HepG2 (cell line): Measurements from ENCODE around the gene VSNL1. TPM values are rescaled to one million over a fixed set of nuclear protein-coding genes. Genes with fewer than 3 reads are reported as not detected.

Experiments
- DMAP1 ChIP-seq: IDR thresholded peaks from 2 replicates; pipeline ENCODE4 v1.6.1; 2016
- GMEB2 ChIP-seq: IDR thresholded peaks from 2 replicates; pipeline ENCODE4 v1.6.1; 2016; ENCODE audit warnings: missing biosample characterization, missing genetic modification reagents, low read depth
- JDP2 ChIP-seq: sonication (generic); formaldehyde crosslinking; IDR thresholded peaks from 2 replicates; pipeline ENCODE4 v1.8.1; 2022; ENCODE audit warnings: missing genetic modification reagents, borderline replicate concordance
- KLF12 ChIP-seq: sonication (generic); formaldehyde crosslinking; IDR thresholded peaks from 2 replicates; pipeline ENCODE4 v1.4.0; 2020; ENCODE audit warnings: missing genetic modification reagents, borderline replicate concordance
- MAF1 ChIP-seq: sonication (generic); formaldehyde crosslinking; IDR thresholded peaks from 2 replicates; pipeline ENCODE4 v1.5.0; 2020; ENCODE audit warnings: missing genetic modification reagents, borderline replicate concordance
- MYPOP ChIP-seq: sonication (generic); formaldehyde crosslinking; IDR thresholded peaks from 2 replicates; pipeline ENCODE4 v1.8.1; 2023; ENCODE audit warnings: mild to moderate bottlenecking, moderate library complexity, missing genetic modification reagents
- REST ChIP-seq, 2 experiments: IDR thresholded peaks; 2 replicates each; pipeline ENCODE4 v1.6.1; 2011 to 2012; ENCODE audit warnings: low read length in 2 of 2, borderline replicate concordance in 1 of 2, low read depth in 1 of 2, mild to moderate bottlenecking in 1 of 2, moderate library complexity in 1 of 2
- RXRA ChIP-seq: sonication (generic); formaldehyde crosslinking; IDR thresholded peaks from 2 replicates; pipeline ENCODE4 v1.5.1; 2020; ENCODE audit warnings: missing genetic modification reagents
- TRAFD1 ChIP-seq: sonication (generic); formaldehyde crosslinking; IDR thresholded peaks from 2 replicates; pipeline ENCODE4 v1.5.1; 2020; ENCODE audit warnings: missing genetic modification reagents, mild to moderate bottlenecking, borderline replicate concordance
- ZBED4 ChIP-seq: sonication (generic); formaldehyde crosslinking; IDR thresholded peaks from 2 replicates; pipeline ENCODE4 v1.4.0; 2020; ENCODE audit warnings: missing genetic modification reagents, borderline replicate concordance
- ZBTB20 ChIP-seq: sonication (generic); formaldehyde crosslinking; IDR thresholded peaks from 2 replicates; pipeline ENCODE4 v1.8.1; 2023; ENCODE audit warnings: missing genetic modification reagents, low read depth, mild to moderate bottlenecking, borderline replicate concordance
- ZNF138 ChIP-seq: sonication (generic); formaldehyde crosslinking; IDR thresholded peaks from 2 replicates; pipeline ENCODE4 v1.5.0; 2020; ENCODE audit warnings: mild to moderate bottlenecking, low read depth, missing genetic modification reagents
- ZNF251 ChIP-seq: sonication (generic); formaldehyde crosslinking; IDR thresholded peaks from 2 replicates; pipeline ENCODE4 v1.9.0; 2021; ENCODE audit warnings: mild to moderate bottlenecking, missing genetic modification reagents
- ZNF264 ChIP-seq: sonication (generic); formaldehyde crosslinking; IDR thresholded peaks from 2 replicates; pipeline ENCODE4 v1.4.0; 2020; ENCODE audit warnings: missing genetic modification reagents
- ZNF326 ChIP-seq: sonication (generic); formaldehyde crosslinking; IDR thresholded peaks from 2 replicates; pipeline ENCODE4 v1.4.0; 2020; ENCODE audit warnings: missing genetic modification reagents, borderline replicate concordance
- ZNF33A ChIP-seq: sonication (generic); formaldehyde crosslinking; IDR thresholded peaks from 2 replicates; pipeline ENCODE4 v1.5.1; 2020; ENCODE audit warnings: missing genetic modification reagents, mild to moderate bottlenecking, moderate library complexity, borderline replicate concordance
- polyA plus RNA-seq, 8 experiments: library from polyadenylated mRNA; depleted of rRNA in 3 of 8; stranded (reverse) in 7 of 8; unstranded in 1 of 8; fragments of >200 nt; fragmentation: Illumina TruSeq in 4 of 8; extraction: Trizol in 4 of 8; gene quantifications; 2 replicates each; pipeline versions ENCODE4 v1.2.1 to v1.2.3, GENCODE V29; 2011 to 2016; ENCODE audit warnings: low read depth in 4 of 8, missing spikeins in 1 of 8, mixed read lengths in 1 of 8; ENCODE audit not compliant: insufficient read depth in 1 of 8
- total RNA-seq, 5 experiments: library from RNA; depleted of rRNA; stranded (reverse); fragments of >200 nt; fragmentation: Illumina TruSeq; extraction: Trizol; gene quantifications; 2 replicates each; pipeline ENCODE4 v1.2.3, GENCODE V29; 2016; ENCODE audit warnings: low read depth in 1 of 5

Gene VSNL1
- total and polyA plus RNA-seq, 2 of the 13 experiments (the other 11 are each of a cell fraction or from before 2014, with no cell fraction given): 63.2 to 95.9 TPM

- TF ChIP-seq RXRA (peak; percentile 69; the same call in 1 of the 2 replicates), REST (IDR thresholded peaks at IDR 0.05; ENCODE audit: borderline replicate concordance in 1 of 2, low read depth in 1 of 2, low read length in 2 of 2) (no peak), MAF1 (CRISPR knock-in tag) (no peak), DMAP1 (CRISPR knock-in tag) (0 out of 2 replicates have a peak, but pooled peaks have one; percentile 33), ZNF33A (no peak), KLF12 (no peak), TRAFD1 (CRISPR knock-in tag) (no peak), ZBED4 (no peak), ZNF264 (CRISPR knock-in tag) (peak; percentile 47; the same call in 1 of the 2 replicates), MYPOP (no peak), ZNF326 (no peak), ZNF251 (CRISPR knock-in tag) (no peak), ZNF138 (CRISPR knock-in tag) (no peak), ZBTB20 (CRISPR knock-in tag) (0 out of 2 replicates have a peak, but pooled peaks have one; percentile 26), GMEB2 (no peak), JDP2 (CRISPR knock-in tag) (no peak)
These were observed 38.0 kb downstream of the VSNL1 start (continued) for GRCh38 chr2:17578466-17578928.
